Kidney epithelial cell (primary cell): ENCODE data around the gene AKT3. TPM values are rescaled to one million over a fixed set of nuclear protein-coding genes. Genes with fewer than 3 reads are reported as not detected.

ENCODE experiments used
- DNase-seq: peaks from one replicate; pipeline ENCODE4 v3.0.0-alpha.2; 2010; ENCODE audit warnings: low read depth
- H3K27me3 ChIP-seq: 2 replicates; pipeline ENCODE4 v1.6.0; 2011; ENCODE audit warnings: low read length; ENCODE audit not compliant: control insufficient read depth, insufficient read depth
- H3K36me3 ChIP-seq: 2 replicates; pipeline ENCODE4 v1.5.1; 2011; ENCODE audit warnings: low read length; ENCODE audit not compliant: control insufficient read depth, insufficient read depth
- H3K4me3 ChIP-seq: 2 replicates; pipeline ENCODE4 v1.5.1; 2011; ENCODE audit warnings: low read depth, mild to moderate bottlenecking, control low read depth, low read length
- total RNA-seq: library from RNA; depleted of rRNA; stranded (reverse); fragments of >200 nt; gene quantifications from 2 replicates; pipeline ENCODE4 v1.2.3, GENCODE V29; 2015
- TF ChIP-seq, protein P1 (sequence below): IDR thresholded peaks from 2 replicates; pipeline ENCODE4 v1.5.1; 2011; ENCODE audit warnings: mild to moderate bottlenecking, moderate library complexity, low read length, control low read depth, inconsistent platforms; ENCODE audit not compliant: insufficient read depth, poor library complexity, severe bottlenecking

The AKT3 gene
- total RNA-seq, 1 donor from 2014 or later: 13.1 TPM

- TF ChIP-seq, protein P1, sequence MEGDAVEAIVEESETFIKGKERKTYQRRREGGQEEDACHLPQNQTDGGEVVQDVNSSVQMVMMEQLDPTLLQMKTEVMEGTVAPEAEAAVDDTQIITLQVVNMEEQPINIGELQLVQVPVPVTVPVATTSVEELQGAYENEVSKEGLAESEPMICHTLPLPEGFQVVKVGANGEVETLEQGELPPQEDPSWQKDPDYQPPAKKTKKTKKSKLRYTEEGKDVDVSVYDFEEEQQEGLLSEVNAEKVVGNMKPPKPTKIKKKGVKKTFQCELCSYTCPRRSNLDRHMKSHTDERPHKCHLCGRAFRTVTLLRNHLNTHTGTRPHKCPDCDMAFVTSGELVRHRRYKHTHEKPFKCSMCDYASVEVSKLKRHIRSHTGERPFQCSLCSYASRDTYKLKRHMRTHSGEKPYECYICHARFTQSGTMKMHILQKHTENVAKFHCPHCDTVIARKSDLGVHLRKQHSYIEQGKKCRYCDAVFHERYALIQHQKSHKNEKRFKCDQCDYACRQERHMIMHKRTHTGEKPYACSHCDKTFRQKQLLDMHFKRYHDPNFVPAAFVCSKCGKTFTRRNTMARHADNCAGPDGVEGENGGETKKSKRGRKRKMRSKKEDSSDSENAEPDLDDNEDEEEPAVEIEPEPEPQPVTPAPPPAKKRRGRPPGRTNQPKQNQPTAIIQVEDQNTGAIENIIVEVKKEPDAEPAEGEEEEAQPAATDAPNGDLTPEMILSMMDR: no peak
- no peak for DNase-seq
These were observed 109.6 kb downstream of the AKT3 start for GRCh38 chr1:243740255-243740999.

GRCh38 chr1:243739335-243740003 is 110.6 kb downstream of the AKT3 start:
- H3K27me3 ChIP-seq: no peaks in the 10 kb centered on the region
- no peaks in the 10 kb centered on the region for H3K36me3 ChIP-seq
- no peak overlapping the region for H3K4me3 ChIP-seq
- DNase-seq: no peak
- TF ChIP-seq, protein P1: no peak

More at GRCh38 chr1:243740255-243740999, 109.6 kb downstream of the AKT3 start:
- no peaks in the 10 kb centered on the region for H3K27me3 ChIP-seq
- H3K4me3 ChIP-seq: no peak overlapping the region
- no peaks in the 10 kb centered on the region for H3K36me3 ChIP-seq

GRCh38 chr1:243738020-243738419 is 112.0 kb downstream of the AKT3 start:
- no peak overlapping the region for H3K4me3 ChIP-seq
- TF ChIP-seq, protein P1: no peak
- no peaks in the 10 kb centered on the region for H3K27me3 ChIP-seq
- H3K36me3 ChIP-seq: no peaks in the 10 kb centered on the region
- no peak for DNase-seq

DNA sequence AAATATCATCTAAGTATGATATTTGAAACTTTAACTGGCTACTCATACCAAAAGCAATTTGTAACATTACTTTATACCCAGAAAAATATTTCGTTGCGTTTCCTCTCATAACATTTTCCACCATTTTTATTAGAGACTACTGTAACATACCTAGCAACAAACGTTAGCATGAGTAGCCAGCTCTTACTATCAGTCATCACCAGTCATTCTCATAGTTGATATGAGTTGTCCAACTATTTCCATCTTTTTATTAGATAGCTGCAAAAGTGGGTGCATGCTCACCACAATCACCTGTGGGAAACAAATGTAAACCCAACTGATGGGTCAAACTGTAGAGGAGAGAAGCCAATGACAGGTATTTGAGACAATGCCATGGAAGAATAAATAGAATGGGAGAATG is 114.6 kb downstream of the AKT3 start:
- Histone ChIP-seq H3K27me3 (peaks cover 3% of the 10 kb centered on the region), H3K4me3 (no peak overlapping the region), H3K36me3 (no peaks in the 10 kb centered on the region)
- DNase-seq: no peak
- TF ChIP-seq, protein P1: no peak

GRCh38 chr1:243734308-243734695 is 115.7 kb downstream of the AKT3 start:
- Histone ChIP-seq H3K4me3 (no peak overlapping the region), H3K27me3 (peaks cover 3% of the 10 kb centered on the region), H3K36me3 (no peaks in the 10 kb centered on the region)
- no peak for DNase-seq
- TF ChIP-seq, protein P1: no peak
